NB4 (cell line): ENCODE measurements around the gene ASXL2.

Experiments
- POLR2A ChIP-seq: IDR thresholded peaks from 2 replicates; pipeline ENCODE4 v1.6.1; 2011; ENCODE audit warnings: mild to moderate bottlenecking; ENCODE audit not compliant: insufficient read length; ENCODE audit errors: extremely low read depth
- TF ChIP-seq, protein P1 (sequence below): IDR thresholded peaks from one replicate; pipeline ENCODE4 v1.5.1; 2012; ENCODE audit warnings: low read depth, low read length

DNA sequence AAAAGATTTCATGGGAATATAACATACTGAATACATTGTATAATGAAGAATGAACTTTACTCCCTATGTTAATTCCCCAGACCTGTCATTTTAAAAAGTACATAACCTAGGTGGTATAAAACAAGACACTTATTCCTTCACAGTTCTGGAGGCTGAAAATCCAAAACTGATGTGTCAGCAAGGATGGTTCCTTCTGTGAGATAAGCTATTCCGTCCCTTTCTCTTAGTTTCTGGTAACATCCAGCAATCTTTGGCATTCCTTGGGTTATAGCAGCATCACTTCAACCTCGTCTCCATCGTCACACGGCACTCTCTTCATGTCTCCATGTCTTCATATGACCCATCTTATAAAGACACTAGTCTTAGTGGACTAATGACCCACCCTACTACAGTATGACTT, 93.9 kb downstream of the ASXL2 start:
- TF ChIP-seq, protein P1, sequence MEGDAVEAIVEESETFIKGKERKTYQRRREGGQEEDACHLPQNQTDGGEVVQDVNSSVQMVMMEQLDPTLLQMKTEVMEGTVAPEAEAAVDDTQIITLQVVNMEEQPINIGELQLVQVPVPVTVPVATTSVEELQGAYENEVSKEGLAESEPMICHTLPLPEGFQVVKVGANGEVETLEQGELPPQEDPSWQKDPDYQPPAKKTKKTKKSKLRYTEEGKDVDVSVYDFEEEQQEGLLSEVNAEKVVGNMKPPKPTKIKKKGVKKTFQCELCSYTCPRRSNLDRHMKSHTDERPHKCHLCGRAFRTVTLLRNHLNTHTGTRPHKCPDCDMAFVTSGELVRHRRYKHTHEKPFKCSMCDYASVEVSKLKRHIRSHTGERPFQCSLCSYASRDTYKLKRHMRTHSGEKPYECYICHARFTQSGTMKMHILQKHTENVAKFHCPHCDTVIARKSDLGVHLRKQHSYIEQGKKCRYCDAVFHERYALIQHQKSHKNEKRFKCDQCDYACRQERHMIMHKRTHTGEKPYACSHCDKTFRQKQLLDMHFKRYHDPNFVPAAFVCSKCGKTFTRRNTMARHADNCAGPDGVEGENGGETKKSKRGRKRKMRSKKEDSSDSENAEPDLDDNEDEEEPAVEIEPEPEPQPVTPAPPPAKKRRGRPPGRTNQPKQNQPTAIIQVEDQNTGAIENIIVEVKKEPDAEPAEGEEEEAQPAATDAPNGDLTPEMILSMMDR, result no peak
- no peak for TF ChIP-seq POLR2A
